H1 (cell line): Measurements from ENCODE around the gene R3HDM4. TPM values are rescaled to one million over a fixed set of nuclear protein-coding genes. Genes with fewer than 3 reads are reported as not detected.

Source experiments
- ASH2L ChIP-seq: fragments of 200-600, 300-600 bp; sonication (generic); IDR thresholded peaks from one replicate; pipeline ENCODE4 v1.7.1; 2017; ENCODE audit warnings: low read length
- ATF2 ChIP-seq: IDR thresholded peaks from 2 replicates; pipeline ENCODE4 v1.6.1; 2012; ENCODE audit warnings: low read length, inconsistent platforms
- BRCA1 ChIP-seq: IDR thresholded peaks from 2 replicates; pipeline ENCODE4 v1.6.1; 2012; ENCODE audit warnings: low read depth, low read length, improper control_type of control experiment
- CEBPB ChIP-seq: IDR thresholded peaks from 2 replicates; pipeline ENCODE4 v1.6.1; 2012; ENCODE audit warnings: low read depth, low read length
- CTBP2 ChIP-seq: IDR thresholded peaks from 2 replicates; pipeline ENCODE4 v1.7.0; 2011; ENCODE audit warnings: borderline replicate concordance, mild to moderate bottlenecking, moderate library complexity, mixed read lengths, low read length; ENCODE audit not compliant: insufficient read depth, insufficient read length
- EZH2 ChIP-seq: fragments of 200-600 bp; sonication (generic); IDR thresholded peaks from 2 replicates; pipeline ENCODE4 v1.7.1; 2012; ENCODE audit warnings: low read depth, mild to moderate bottlenecking, moderate library complexity, low read length, inconsistent platforms; ENCODE audit not compliant: severe bottlenecking
- GABPA ChIP-seq: IDR thresholded peaks from 2 replicates; pipeline ENCODE4 v1.6.1; 2011; ENCODE audit warnings: mild to moderate bottlenecking, low read length, moderate library complexity, borderline replicate concordance; ENCODE audit not compliant: insufficient read depth
- JUND ChIP-seq: IDR thresholded peaks from 2 replicates; pipeline ENCODE4 v1.6.1; 2011; ENCODE audit warnings: mild to moderate bottlenecking, improper control_type of control experiment, low read length
- KDM5A ChIP-seq: fragments of 200-600 bp; IDR thresholded peaks from 2 replicates; pipeline ENCODE4 v1.7.1; 2012; ENCODE audit warnings: mild to moderate bottlenecking, low read length, inconsistent platforms, mixed read lengths
- NRF1 ChIP-seq: IDR thresholded peaks from 2 replicates; pipeline ENCODE4 v1.6.1; 2011; ENCODE audit warnings: mild to moderate bottlenecking, low read depth, low read length, improper control_type of control experiment
- PHF8 ChIP-seq: fragments of 200-600 bp; sonication (generic); conservative IDR thresholded peaks from 2 replicates; pipeline ENCODE4 v1.7.1; 2012; ENCODE audit warnings: low read depth, mild to moderate bottlenecking, inconsistent platforms, low read length, moderate library complexity
- SAP30 ChIP-seq: fragments of 300-600 bp; sonication (generic); IDR thresholded peaks from 2 replicates; pipeline ENCODE4 v1.7.1; 2012; ENCODE audit warnings: low read length, moderate library complexity, mild to moderate bottlenecking, inconsistent platforms; ENCODE audit not compliant: insufficient read depth, insufficient replicate concordance
- SUZ12 ChIP-seq: fragments of 200-600 bp; sonication (generic); IDR thresholded peaks from 2 replicates; pipeline ENCODE4 v1.6.1; 2012; ENCODE audit warnings: mild to moderate bottlenecking, inconsistent platforms, low read length, moderate library complexity, mixed read lengths
- TAF1 ChIP-seq: IDR thresholded peaks from 2 replicates; pipeline ENCODE4 v1.6.1; 2011; ENCODE audit warnings: mild to moderate bottlenecking, low read depth, low read length
- TAF7 ChIP-seq: optimal IDR thresholded peaks from 2 replicates; pipeline ENCODE3; 2011; ENCODE audit warnings: low read depth, mild to moderate bottlenecking, inconsistent platforms, low read length, moderate library complexity, borderline replicate concordance
- TEAD4 ChIP-seq: IDR thresholded peaks from 2 replicates; pipeline ENCODE4 v1.6.1; 2012; ENCODE audit warnings: low read depth, low read length, inconsistent platforms, mixed read lengths
- ZNF274 ChIP-seq: IDR thresholded peaks from 2 replicates; pipeline ENCODE4 v1.7.0; 2012; ENCODE audit warnings: low read length, borderline replicate concordance; ENCODE audit errors: extremely low read depth
- polyA plus RNA-seq, 7 experiments: library from polyadenylated mRNA; depleted of rRNA in 3 of 7; stranded (reverse) in 5 of 7; unstranded in 2 of 7; fragments of >200 nt in 5 of 7; fragments of 200-250 nt in 2 of 7; gene quantifications; 1 replicate in 5 of 7; 2 replicates in 1 of 7; 4 replicates in 1 of 7; pipeline versions ENCODE4 v1.2.1 to v1.2.3, GENCODE V29; 2011 to 2013; ENCODE audit warnings: missing spikeins in 2 of 7, mixed read lengths in 2 of 7
- total RNA-seq: library from RNA; stranded (reverse); fragmentation: NEBNext Ultra II Directional; extraction: Animal tissue kit (Norgen Biotek cat#: 25700); gene quantifications from 2 replicates; pipeline ENCODE4 v1.2.1, GENCODE V29; 2021

R3HDM4 gene
- total and polyA plus RNA-seq, 2 of the 8 experiments (the other 6 are each of a cell fraction or from before 2014, with no cell fraction given) = 76.8 to 102 TPM

DNA sequence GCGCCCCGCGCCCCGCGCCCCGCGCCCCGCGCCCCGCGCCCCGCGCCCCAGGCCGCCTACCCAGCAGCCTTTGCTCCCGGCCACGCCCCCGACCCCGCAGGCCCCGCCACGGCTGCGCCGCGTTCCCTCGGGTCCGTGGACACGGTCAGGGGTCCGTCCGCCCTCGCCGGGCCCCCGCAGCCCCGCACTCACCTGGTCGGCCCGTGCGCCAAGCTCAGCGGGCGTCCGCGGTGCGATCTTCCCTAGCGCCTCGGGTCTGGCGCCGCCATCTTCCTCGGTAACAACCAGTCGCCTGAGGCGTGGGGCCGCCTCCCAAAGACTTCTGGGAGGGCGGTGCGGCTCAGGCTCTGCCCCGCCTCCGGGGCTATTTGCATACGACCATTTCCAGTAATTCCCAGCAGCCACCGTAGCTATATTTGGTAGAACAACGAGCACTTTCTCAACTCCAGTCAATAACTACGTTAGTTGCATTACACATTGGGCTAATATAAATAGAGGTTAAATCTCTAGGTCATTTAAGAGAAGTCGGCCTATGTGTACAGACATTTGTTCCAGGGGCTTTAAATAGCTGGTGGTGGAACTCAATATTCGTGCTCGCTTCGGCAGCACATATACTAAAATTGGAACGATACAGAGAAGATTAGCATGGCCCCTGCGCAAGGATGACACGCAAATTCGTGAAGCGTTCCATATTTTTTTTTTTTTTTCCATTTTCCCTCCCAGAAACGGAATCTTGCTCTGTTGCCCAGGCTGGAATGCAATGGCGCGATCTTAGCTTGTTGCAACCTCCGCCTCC, 19.9 kb downstream of the R3HDM4 start, which contains the start of the genes MED16 and RNU6-9 (continued):
- TF ChIP-seq GABPA (no peak), JUND (peak; percentile 28), SAP30 (no peak), CEBPB (no peak), NRF1 (peak; percentile 22; the same call in 1 of the 2 replicates), TEAD4 (peak; percentile 55; the same call in 1 of the 2 replicates), TAF7 (peak; percentile 43), ATF2 (0 out of 2 replicates have a peak, but pooled peaks have one; percentile 64), SUZ12 (no peak), CTBP2 (no peak), TAF1 (peak; percentile 80), BRCA1 (no peak), PHF8 (peak; percentile 98), EZH2 (no peak), ZNF274 (no peak), ASH2L (peak; percentile 93), KDM5A (peak; percentile 50)
